GM12874 (cell line): ENCODE data around the gene CMTM5.

Experiments
- CTCF ChIP-seq: IDR thresholded peaks from 2 replicates; pipeline ENCODE4 v1.5.1; 2011; ENCODE audit warnings: low read depth, mild to moderate bottlenecking, control low read depth, low read length, moderate library complexity; ENCODE audit not compliant: insufficient read depth

CMTM5 gene

GRCh38 chr14:23398348-23398747, 21.5 kb downstream of the CMTM5 start:
- TF ChIP-seq CTCF, result no peak

GRCh38 chr14:23399136-23399535, 22.3 kb downstream of the CMTM5 start:
- no peak for TF ChIP-seq CTCF

- no peak for TF ChIP-seq CTCF
Measured at GRCh38 chr14:23399591-23399990, 22.7 kb downstream of the CMTM5 start.

DNA sequence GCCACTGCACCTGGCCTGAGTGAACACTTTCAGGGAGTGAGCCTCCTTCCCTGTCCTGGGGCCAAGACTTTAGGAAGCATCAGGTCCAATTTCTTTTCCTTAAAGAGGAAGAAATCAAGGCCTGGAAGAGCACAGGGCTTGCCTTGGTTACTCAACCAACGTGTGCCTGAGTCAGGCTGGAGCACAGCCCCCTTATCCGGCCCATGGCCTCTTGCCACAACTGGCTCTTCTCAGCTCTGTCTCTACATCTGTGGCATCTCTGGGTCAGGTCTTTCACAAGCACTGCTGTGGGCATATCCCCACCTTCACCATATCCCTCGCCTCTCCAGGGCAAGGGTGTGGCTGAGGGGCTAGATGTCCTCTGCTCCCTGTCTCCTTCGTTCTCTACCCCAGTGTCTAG, 24.4 kb downstream of the CMTM5 start:
- no peak for TF ChIP-seq CTCF

- no peak for TF ChIP-seq CTCF
Measured at GRCh38 chr14:23402296-23403138, 25.7 kb downstream of the CMTM5 start.

DNA sequence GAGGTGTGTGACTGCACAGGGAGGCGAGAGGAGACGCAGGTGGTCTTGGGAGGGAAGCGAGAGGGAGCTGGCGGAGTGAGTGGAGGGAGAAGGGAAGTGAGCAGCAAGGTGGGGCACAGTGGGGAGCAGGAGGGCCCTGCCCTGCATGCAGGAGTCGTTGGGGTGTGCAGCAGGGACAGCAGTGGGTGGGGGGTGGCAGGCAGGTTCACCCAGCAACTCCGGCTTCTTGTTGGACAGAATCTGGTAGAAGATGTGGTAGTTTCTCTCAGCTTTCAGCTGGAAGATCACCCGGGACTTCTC, 26.2 kb downstream of the CMTM5 start:
- TF ChIP-seq CTCF, result no peak

DNA sequence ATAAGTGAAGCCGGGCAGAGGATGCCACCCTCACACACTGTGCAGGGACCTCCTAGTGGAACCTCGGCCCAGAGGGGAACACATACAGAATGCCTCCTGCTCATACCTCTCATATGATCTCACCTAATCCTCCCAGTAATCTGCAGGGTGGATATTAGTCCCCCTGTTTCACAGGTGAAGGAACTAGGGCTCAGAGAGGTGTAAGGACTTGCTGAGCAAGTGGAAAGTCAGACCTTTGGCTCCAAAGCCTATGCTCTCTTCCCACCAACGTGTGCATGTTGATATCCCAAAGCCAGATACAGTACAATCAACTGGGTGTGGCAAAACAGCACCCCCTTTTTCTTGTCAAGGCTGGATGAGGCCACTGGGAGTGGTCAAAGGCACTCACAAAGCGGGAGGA, 27.1 kb downstream of the CMTM5 start:
- no peak for TF ChIP-seq CTCF
